Measurements from ENCODE around the gene RNF4.

The RNF4 gene

DNA sequence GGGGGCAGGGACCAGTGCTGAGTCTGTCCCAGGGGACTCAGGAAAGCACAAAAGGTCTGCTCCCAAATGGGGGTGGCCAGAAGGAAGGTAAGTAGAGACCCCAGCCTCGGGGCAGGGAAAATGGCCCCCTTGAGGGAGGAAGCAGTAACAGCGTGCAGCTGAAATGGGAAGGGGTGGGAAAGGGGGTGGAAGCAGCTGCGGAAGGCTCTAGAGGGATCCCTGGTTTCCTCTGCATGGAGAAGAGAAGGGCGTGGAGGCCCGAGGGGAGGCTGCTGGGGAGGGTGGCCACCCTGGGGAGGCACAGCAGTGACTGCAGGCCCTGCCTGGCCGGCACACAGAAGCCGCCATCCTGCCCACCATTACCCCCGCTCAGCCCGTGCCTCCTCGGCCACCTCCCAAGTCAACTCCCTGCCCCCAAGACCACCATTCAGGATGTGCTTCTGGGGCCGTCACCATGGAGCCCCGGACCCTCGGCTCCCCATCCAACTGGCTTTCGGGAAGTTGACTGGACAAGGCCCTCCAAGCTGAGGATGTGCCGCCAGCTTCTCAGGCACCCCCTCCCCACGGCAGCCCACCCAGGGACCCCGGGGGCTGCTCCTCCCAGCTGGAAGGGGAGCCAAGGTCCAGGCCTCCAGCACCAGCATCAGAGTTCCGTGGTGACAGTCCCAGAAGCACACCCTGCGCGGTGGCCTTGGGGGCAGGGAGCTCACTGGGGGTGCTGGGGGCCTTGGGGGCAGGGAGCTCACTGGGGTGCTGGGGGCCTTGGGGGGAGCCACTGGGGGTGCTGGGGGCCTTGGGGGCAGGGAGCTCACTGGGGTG is 26.5 kb upstream of the RNF4 start:
- no peaks in the 10 kb centered on the region for H3K9me3 ChIP-seq (ENCODE audit: low read length)
- H3K4me3 ChIP-seq (ENCODE audit: low read depth, low read length, poor library complexity, severe bottlenecking) = no peak overlapping the region
- H3K4me2 ChIP-seq (ENCODE audit: low read length) = peak overlapping the region; percentile 35; the same call in 1 of the 2 replicates
- TF ChIP-seq, protein P1, sequence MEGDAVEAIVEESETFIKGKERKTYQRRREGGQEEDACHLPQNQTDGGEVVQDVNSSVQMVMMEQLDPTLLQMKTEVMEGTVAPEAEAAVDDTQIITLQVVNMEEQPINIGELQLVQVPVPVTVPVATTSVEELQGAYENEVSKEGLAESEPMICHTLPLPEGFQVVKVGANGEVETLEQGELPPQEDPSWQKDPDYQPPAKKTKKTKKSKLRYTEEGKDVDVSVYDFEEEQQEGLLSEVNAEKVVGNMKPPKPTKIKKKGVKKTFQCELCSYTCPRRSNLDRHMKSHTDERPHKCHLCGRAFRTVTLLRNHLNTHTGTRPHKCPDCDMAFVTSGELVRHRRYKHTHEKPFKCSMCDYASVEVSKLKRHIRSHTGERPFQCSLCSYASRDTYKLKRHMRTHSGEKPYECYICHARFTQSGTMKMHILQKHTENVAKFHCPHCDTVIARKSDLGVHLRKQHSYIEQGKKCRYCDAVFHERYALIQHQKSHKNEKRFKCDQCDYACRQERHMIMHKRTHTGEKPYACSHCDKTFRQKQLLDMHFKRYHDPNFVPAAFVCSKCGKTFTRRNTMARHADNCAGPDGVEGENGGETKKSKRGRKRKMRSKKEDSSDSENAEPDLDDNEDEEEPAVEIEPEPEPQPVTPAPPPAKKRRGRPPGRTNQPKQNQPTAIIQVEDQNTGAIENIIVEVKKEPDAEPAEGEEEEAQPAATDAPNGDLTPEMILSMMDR (IDR thresholded peaks at IDR 0.05; ENCODE audit: low read length) = no peak
- no peak for TF ChIP-seq EZH2 (IDR thresholded peaks at IDR 0.05; ENCODE audit: borderline replicate concordance, low read length)
- no peaks in the 10 kb centered on the region for H4K20me1 ChIP-seq (ENCODE audit: insufficient read depth, low read length)
- H2AFZ ChIP-seq (ENCODE audit: low read length) = no peak overlapping the region
- no peaks in the 10 kb centered on the region for H3K27me3 ChIP-seq (ENCODE audit: insufficient read depth, low read length)
- H3K4me1 ChIP-seq (ENCODE audit: insufficient read depth, low read length, severe bottlenecking) = peaks cover 3% of the 10 kb centered on the region
- no peaks in the 10 kb centered on the region for H3F3A ChIP-seq (ENCODE audit: insufficient read depth, low read length)
- no peaks in the 10 kb centered on the region for H3K9me2 ChIP-seq (ENCODE audit: low read depth, low read length)
- H3K79me2 ChIP-seq (ENCODE audit: insufficient read depth, low read length) = no peaks in the 10 kb centered on the region
- H3K36me3 ChIP-seq (ENCODE audit: insufficient read depth, low read length) = no peaks in the 10 kb centered on the region
- H3K9ac ChIP-seq (ENCODE audit: low read length) = no peak overlapping the region
- H3K27ac ChIP-seq (ENCODE audit: low read depth, low read length, poor library complexity, severe bottlenecking) = no peak overlapping the region

DNA sequence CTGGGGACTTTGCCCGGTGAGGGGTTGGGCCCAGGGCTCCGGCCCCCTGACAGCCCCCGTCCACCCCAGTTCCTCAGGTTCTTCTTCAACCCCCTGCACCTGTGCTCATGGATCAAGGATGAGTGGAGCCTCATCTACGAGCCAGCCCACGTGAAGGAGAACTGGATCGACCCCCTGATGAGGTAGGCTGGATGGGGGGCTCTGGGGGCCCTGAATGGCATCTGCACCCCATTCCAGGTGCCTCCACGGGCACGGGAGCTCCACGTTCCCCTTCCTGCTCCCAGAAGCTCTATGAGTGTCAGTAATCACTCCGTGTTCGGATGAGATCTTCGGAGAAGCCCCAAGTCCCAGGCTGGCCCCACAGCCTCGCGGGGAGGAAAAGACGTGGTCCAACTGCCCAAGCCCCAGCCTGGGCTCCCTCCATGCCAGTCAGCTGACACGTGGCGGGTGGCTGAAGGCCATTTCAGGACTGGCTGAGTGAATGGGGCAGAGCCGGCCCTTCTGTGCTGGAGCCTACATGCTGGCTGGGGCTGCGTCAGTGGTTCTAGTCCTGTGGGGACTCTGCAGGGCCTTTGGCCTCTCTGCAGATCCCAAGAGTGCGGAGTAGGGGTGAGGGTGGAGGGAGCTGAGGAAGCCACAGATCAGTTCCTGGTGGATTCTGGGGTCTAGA is 25.7 kb upstream of the RNF4 start:
- H2AFZ ChIP-seq (ENCODE audit: low read length) = no peak overlapping the region
- no peak overlapping the region for H3K9ac ChIP-seq (ENCODE audit: low read length)
- no peaks in the 10 kb centered on the region for H3F3A ChIP-seq (ENCODE audit: insufficient read depth, low read length)
- peaks cover 3% of the 10 kb centered on the region for H3K4me1 ChIP-seq (ENCODE audit: insufficient read depth, low read length, severe bottlenecking)
- no peaks in the 10 kb centered on the region for H3K9me3 ChIP-seq (ENCODE audit: low read length)
- H3K27ac ChIP-seq (ENCODE audit: low read depth, low read length, poor library complexity, severe bottlenecking) = no peak overlapping the region
- no peaks in the 10 kb centered on the region for H4K20me1 ChIP-seq (ENCODE audit: insufficient read depth, low read length)
- TF ChIP-seq, protein P1 (IDR thresholded peaks at IDR 0.05; ENCODE audit: low read length) = no peak
- TF ChIP-seq EZH2 (IDR thresholded peaks at IDR 0.05; ENCODE audit: borderline replicate concordance, low read length) = no peak
- no peak overlapping the region for H3K4me2 ChIP-seq (ENCODE audit: low read length)
- H3K27me3 ChIP-seq (ENCODE audit: insufficient read depth, low read length) = no peaks in the 10 kb centered on the region
- no peaks in the 10 kb centered on the region for H3K79me2 ChIP-seq (ENCODE audit: insufficient read depth, low read length)
- no peaks in the 10 kb centered on the region for H3K9me2 ChIP-seq (ENCODE audit: low read depth, low read length)
- H3K36me3 ChIP-seq (ENCODE audit: insufficient read depth, low read length) = no peaks in the 10 kb centered on the region
- no peak overlapping the region for H3K4me3 ChIP-seq (ENCODE audit: low read depth, low read length, poor library complexity, severe bottlenecking)

DNA sequence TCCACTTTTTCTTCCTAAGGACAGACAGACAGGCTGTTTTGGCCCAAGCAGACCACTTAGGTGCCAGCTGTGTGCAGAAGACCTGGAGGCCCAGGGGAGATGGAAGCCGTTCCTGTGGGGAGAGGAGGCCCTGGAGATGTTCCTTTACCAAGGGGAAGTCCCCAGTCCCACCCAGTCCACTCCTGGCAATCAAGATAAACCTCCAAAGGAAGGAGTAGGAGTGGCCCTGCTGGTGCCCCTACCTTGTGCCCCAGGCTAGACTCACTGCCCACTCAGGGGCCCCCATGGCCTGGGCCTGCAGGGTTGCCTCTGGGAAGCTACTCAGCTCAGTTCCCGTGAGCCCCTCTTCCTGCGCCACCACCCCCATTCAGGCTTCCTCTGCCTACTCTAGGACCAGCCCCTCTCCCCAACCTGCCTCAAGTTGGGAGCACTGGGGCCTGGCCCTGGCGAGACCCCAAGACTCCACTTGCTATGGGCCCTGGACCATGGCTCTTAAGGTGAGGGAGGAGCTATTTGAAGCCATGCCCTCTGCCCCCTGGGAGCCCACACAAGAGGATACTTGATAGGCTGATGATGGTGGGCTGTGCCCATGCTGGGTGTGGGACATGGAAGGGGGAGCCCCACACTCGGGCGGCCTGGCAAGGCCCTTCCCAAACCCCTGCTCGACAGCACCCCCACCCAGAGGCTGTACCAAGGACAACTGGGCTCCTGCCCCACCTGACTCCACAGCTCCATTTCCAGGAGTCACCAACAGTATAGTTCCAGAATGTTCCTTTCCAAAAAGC is 24.8 kb upstream of the RNF4 start:
- no peak overlapping the region for H2AFZ ChIP-seq (ENCODE audit: low read length)
- no peak overlapping the region for H3K4me3 ChIP-seq (ENCODE audit: low read depth, low read length, poor library complexity, severe bottlenecking)
- no peaks in the 10 kb centered on the region for H3K9me2 ChIP-seq (ENCODE audit: low read depth, low read length)
- H3K9ac ChIP-seq (ENCODE audit: low read length) = no peak overlapping the region
- H3K36me3 ChIP-seq (ENCODE audit: insufficient read depth, low read length) = no peaks in the 10 kb centered on the region
- no peaks in the 10 kb centered on the region for H4K20me1 ChIP-seq (ENCODE audit: insufficient read depth, low read length)
- H3K27ac ChIP-seq (ENCODE audit: low read depth, low read length, poor library complexity, severe bottlenecking) = no peak overlapping the region
- H3K9me3 ChIP-seq (ENCODE audit: low read length) = no peaks in the 10 kb centered on the region
- no peaks in the 10 kb centered on the region for H3K27me3 ChIP-seq (ENCODE audit: insufficient read depth, low read length)
- H3K4me1 ChIP-seq (ENCODE audit: insufficient read depth, low read length, severe bottlenecking) = peaks cover 3% of the 10 kb centered on the region
- no peaks in the 10 kb centered on the region for H3K79me2 ChIP-seq (ENCODE audit: insufficient read depth, low read length)
- H3F3A ChIP-seq (ENCODE audit: insufficient read depth, low read length) = no peaks in the 10 kb centered on the region
- TF ChIP-seq EZH2 (IDR thresholded peaks at IDR 0.05; ENCODE audit: borderline replicate concordance, low read length) = no peak
- TF ChIP-seq, protein P1 (IDR thresholded peaks at IDR 0.05; ENCODE audit: low read length) = no peak
- no peak overlapping the region for H3K4me2 ChIP-seq (ENCODE audit: low read length)
